ENCODE measurements around the gene ATP13A3.
"Not testable (repeated sequence)": the region's sequence is repeated elsewhere in the genome, so short reads cannot be mapped to it uniquely, and the experiment has no call there.

ATP13A3 gene

DNA sequence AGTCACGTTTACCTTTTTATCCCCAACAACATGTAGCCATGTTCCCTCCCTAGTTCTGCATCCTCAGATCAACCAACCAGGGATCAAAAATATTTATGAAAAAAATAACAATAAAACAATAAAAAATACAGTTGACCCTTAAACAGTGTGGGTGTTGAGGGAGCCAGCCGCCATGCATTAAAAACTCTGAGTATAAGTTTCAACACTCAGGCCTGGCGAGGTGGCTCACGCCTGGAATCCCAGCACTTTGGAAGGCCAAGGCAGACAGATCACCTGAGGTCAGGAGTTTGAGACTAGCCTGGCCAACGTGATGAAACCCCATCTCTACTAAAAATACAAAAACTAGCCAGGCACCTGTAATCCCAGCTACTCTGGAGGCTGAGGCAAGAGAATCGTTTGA, 12.7 kb upstream of the ATP13A3 start:
- DNase-seq (ENCODE audit: low read depth) = not testable (repeated sequence)

DNA sequence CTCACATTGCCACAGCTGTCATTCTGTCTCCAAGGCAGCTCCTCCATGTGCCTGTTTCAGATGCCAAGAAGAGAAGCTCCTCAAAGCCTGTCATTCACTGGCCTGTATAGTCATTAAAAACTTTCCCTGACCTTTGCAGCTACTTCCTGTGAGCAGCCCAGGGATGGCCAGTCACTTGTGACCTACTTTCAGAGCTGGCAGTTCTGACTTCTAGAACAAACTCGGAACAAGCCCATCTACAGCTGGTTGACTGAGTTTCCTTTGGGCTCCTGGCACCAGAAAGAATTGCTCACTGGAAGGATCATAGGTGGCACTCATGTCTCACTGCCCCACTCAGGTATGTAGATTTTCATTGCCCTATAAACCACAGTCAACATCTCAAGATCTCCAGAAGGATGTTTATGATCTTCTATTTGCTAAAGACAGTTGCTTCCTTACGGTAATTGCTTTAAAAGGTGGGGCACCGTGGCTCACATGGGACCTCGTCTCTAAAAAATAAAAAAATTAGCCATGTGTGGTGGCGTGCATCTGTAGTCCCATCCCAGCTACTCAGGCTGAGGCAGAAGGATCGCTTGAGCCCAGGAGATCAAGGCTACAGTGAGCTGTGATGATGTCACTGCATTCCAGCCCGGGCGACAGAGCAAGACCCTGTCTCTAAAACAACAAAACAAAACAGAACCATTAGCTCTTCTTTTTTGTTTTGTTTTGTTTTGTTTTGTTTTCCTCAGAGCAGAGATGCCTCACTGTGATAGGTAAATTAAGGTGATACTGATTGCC, 11.2 kb upstream of the ATP13A3 start:
- no peak for DNase-seq (ENCODE audit: low read depth)

DNA sequence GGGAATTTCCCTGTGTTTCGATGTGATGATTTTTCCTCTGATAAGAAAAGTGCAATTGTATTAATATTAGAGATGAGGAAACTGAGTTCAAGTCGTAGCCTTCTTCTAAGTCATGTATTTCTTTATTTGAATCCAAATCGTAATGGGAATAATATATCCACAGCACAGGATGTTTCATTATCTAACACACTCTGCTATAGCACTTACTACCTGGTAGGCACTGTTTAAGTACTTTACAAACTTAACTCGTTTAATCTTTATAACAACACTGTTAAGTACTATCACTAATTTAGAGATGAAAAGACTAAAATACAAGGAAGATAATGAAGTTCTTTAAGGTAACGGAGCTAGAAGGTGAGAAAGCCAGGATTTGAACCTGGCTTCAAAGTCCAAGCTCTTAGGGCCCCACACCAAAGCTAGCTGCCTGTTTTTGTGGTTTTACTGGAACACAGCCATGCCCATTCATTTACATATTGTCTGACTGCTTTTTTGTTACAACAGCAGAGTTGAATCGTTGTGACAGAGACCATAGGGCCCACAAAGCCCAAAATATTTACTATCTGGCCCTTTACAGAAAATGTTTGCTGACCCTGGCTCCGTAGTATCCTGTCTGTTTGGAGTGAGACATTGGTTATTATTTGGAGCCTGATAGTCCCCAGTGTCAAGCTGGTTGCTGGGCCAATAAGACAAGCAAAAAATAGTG, 9.6 kb upstream of the ATP13A3 start:
- no peak for DNase-seq (ENCODE audit: low read depth)

DNA sequence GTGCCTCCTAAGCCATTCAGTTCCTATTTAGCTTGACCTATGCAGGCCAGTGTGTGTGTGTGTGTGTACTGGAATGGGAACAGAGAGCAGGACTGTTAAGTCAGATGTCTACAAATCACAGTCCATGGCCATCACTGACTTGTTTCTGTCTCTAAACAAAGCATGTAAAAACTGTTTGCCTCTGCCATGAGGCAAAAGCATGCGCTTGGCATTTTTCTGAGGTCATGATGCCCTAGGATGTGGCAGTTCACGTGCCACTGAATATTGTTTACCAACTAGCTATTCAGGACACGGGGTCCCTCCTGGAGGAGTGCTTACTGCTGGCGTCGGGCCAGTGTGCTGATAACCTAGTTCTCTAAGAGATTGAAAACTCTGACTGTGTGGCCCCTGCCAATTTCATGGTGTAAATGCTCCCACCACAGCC, 8.2 kb upstream of the ATP13A3 start:
- no peak for DNase-seq (ENCODE audit: low read depth)

DNA sequence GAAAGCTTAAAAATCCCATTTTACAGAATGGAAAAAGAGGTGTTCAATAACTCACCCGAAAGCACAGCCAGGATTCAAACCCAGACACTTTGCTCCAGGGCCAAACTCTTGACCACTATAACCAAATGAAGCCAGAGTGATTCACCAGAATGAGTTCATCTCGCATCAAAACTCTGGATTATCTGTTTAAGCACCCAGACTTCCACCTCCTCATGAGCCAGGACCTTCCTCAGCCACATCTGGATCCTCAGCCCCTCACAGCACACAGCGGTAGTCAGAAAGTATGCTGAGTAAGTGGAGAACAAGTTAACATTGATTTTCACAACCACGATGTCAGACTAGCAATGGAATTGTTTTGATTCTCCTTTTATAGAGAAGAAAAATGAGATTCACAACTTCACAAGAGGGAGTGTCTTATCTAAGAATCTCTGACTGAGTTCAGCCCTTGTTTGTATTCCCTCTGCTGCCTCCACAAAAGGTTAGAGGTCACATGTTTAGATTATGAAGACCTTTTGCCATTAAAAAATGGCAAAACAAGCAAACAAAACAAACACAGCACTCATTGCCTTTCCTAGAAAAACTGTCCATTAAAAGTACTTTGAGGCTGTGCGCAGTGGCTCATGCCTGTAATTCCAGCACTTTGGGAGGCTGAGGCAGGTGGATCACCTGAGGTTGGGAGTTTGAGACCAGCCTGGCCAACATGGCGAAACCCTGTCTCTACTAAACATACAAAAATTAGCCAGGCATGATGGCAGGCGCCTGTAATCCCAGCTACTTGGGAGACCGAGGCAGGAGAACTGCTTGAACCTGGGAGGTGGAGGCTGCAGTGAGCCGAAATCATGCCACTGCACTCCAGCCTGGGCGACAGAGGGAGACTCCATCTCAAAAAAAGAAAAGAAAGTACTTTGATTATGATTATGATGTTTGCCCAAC, 7.5 kb upstream of the ATP13A3 start:
- not testable (repeated sequence) for DNase-seq (ENCODE audit: low read depth)

DNA sequence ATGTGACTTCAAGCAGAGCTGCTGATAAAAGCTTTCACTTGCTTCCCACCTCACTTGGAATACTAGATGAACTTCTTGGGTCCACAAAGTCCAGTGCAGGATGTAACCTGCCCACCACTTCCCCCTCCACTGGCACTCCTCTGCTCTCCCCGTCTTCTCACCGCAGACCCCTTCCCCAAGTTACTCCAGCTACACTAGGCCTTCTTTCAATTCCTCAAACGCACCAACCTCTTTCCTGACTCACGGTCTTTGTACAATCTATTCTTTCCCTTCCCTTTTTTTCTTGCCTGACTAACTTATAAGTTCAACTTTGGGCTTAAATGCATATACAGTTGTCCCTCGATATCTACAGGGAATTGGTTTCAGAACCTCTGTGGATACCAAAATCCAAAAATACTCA, 5.2 kb upstream of the ATP13A3 start:
- DNase-seq (ENCODE audit: low read depth) = no peak

DNA sequence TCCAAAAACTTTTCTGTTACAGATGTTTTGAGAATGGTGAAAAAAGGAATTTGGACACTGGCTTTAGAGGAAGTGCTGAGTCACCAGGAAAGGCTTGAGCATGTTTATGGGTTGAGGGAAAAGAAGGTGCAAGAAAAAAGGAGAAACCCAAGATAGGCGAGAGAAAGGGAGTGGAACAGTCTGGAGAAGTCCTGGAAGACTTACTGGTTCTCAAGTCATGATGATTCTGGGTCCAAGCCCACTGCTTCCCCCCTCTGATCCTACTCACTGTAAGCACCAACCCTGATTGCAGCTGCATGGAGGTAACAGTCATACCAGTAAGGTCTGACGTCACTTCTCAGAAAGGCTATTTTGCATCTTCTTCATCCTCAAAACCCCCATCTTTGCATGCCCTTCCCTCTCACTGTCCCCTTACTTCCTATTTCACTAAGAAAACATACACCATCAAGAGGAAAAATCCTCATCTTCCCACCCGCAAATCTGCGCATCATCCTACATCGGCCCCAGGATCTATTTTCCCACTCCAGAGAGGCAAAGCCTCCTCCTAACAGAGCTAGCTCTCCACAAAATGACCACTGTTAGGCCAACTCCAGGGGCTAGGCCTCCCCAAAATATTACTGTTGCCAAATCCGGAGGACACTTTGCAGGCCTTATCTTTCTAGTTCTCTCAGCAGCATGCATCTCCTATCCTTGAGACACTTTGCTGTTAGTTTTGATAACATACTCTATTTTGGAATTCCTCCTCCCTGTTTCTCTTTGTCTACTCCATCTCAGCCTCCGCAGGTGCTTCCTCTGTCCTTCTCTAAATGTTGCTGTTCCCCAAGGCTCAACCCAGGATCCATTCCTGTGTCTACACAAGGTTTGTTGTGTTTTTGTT, 3.2 kb upstream of the ATP13A3 start:
- no peak for DNase-seq (ENCODE audit: low read depth)

DNA sequence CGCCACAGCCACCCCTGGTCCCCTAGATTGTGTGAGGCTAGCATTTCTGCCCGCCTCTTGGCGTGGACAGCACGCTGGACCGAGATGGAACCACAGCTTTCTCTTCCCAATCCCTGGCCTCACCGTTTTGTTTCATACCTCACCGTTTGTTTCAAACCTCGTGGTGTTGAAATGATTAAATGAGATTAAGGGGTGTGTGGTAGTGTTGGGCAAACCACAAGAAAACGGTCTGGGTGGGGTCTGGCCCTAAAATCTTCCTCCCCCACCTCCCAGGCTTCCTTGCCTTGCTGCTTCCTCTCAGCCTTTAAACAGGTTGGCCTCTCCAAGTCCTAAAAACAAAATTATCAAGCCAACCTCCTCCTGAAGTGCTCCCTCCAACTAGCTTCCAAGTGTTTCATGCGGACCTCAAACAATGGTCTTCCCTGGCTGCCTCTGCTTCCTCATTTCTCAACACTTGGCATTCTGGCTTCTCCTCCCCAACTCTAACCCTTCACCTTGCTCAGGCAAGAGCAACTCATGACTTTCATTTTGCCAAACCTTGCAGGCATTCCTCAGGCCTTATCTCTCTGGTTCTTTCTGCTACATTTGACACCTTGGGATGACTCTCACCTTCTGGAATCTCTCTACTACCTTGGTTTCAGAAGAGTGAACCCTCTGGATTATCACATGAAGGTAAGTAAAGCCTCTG, 1.4 kb upstream of the ATP13A3 start:
- no peak for DNase-seq (ENCODE audit: low read depth)

DNA sequence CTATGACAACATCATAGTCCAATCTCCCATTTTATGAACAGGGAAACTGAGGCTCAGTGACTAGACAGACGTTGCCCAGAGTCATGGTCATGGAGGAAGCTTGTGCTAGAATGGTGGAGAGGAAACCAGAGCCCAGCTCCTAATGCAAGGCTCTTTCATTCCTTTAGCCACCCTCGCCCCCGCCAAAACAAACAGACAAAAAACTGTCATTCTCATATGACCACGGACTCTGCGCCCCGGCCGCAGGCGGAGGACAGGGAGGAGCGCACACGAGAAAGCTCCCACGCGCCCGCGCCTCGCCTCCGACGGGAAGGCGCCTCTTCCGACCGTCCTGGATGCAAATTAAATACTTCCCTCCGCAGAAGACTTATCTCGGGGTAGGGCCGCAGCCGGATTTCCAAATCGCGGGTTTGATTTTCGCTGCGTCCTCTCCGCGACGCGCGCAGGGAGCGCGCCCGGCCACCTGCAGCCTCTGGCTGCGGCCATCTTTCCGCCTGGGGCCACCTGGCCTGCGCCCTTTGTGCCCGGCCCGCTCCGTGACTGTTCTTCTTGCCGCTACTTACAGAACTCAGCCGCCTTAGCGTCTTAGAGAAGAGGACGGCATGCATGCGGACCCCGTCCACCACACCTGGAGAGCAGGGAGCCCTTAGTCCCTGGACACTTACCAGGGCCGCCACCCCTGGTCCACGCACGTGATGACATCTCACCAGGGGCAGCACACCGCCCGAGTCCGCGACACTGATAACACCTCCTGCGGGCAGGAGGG, 670 bp upstream of the ATP13A3 start:
- no peak for DNase-seq (ENCODE audit: low read depth)

DNA sequence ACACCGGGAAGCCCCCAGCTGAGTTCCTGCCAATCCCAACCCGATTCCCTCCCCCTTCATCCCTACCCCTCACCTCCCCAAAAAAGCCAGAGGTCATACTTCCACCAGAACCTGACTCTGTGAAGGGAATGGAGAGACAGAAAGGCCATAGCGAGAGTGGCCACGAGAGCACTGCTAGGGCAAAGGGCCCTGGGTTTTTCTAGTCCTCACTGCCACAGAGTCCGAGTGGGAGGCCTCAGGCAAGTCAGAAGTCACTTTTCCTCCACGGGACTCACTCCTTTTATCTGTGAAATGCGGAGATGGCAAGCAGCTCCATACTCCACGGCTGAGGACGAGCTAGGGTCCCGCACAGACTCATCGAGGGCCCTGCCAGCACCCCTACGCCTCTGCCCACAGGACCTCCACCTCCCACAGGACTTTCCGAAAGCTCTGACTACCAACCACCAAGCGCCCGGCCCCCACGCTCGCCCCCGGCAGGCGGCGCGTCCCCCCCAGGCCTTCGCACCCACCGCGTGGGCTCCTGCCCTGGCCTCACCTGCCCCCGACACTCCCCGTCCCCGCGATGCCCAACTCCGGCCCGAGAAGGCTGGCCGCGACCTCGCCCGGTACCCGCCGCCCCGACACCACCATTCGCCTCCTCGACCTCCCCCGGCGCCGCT, 792 bp downstream of the ATP13A3 start:
- DNase-seq (ENCODE audit: low read depth) = no peak

DNA sequence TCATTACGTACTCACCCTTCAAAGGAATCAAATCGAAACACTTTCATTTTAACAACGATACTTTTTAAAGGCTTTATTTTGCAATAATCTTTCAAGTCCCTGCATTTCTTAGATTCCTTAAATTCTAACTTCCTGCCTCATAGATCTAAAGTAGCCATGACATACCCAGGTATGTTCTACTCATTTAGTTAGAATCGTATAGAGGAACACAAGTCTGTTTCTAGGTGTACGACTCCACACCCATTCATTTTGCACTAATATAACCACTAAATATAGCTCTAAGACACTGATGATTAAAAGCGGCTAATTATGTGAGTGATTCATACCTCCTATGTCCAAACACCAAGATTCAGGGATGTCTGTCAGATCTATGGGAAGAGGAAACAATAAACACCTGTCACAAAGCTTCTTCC, 1.3 kb downstream of the ATP13A3 start:
- DNase-seq (ENCODE audit: low read depth) = no peak

DNA sequence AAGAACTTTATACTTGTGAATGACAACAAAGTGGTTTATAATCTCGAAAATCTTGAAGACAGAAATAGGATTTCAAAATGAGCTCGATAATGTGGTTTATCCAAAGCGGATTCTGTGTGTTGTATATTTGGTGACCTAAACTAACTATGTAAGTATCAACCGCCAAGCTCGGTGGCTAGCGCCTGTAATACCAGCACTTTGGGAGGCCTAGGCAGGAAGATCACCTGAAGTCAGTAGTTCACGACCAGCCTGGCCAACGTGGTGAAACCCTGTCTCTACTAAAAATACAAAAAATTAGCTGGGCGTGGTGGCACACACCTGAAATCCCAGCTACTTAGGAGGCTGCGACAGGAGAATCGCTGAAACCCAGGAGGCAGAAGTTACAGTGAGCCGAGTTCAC, 2.2 kb downstream of the ATP13A3 start:
- no peak for DNase-seq (ENCODE audit: low read depth)

DNA sequence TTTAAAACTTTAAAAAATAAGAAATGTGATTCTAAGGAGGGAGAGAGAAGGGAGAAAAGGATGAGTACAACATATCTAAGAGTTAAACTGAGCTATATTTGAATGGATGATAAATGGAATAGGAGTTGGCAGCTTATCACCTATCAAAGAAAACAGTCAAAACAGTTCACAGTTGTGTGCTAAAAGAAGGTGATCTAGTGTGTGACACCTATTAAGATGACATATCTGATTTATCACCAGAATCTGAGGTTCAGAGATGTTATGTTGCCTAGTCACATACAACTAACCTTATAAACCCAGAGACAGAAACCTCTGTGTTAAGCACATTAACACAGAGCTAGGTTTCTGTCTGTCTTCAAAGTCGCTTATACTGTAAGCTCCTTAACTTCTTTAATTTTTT, 3.0 kb downstream of the ATP13A3 start:
- no peak for DNase-seq (ENCODE audit: low read depth)

DNA sequence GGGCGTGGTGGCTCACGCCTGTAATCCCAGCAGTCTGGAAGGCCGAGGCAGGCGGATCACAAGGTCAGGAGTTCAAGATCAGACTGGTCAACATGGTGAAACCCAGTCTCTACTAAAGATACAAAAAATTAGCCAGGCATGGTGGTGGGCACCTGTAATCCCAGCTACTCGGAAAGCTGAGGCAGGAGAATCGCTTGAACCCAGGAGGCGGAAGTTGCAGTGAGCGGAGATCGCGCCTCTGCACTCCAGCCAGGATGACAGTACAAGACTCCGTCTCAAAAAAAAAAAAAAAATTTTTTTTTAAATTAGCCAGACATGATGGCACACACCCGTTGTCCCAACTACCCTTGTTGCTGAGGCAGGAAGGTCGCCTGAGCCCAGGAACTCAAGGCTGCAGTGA, 4.0 kb downstream of the ATP13A3 start:
- DNase-seq (ENCODE audit: low read depth) = not testable (repeated sequence)

DNA sequence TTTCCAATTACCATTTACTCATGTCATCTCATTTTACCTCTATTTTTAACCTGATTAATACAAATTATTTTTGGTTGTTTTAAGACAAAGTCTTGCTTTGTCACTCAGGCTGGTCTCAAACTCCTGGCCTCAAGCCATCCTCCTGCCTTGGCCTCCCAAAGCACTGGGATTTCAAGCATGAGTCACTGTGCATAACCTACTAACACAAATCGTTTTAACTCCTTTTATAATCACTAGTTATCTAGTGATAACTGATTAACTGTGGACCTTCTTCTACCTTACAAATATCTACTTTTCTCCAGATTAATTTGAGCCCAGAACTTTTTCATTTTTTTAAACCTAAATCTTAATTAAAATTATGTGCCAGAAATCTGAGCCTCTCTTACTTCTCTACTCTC, 4.6 kb downstream of the ATP13A3 start:
- no peak for DNase-seq (ENCODE audit: low read depth)

DNA sequence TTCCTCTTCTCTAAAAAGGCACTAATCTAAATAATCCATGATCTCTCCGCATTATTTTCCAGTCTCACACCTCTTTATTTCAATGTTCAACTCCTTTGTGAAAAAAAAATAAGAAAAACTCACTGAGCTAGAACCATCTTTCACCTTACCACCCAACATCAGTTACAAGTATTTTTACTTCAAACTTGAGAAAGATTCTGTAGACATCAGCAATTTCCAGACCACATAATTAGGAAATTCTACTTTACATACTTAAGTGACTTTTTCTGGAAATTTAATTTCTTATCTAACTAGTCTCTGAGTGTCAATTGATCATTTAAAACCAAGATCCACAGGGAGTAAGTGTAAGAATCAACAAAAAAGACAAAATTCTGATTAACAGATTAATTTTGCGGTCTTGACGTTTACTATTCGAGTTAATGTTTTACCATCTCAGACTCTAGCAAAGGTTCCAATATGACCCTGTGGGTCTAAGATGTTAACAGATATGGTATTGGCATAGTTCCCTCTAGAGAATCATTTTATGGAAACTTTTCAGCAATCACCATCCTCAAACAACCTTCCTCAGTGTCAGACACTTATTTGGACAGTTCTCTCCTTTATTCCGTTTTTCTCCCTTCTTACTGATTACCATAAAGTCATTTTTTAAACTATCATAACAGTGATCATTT, 5.1 kb downstream of the ATP13A3 start:
- no peak for DNase-seq (ENCODE audit: low read depth)

DNA sequence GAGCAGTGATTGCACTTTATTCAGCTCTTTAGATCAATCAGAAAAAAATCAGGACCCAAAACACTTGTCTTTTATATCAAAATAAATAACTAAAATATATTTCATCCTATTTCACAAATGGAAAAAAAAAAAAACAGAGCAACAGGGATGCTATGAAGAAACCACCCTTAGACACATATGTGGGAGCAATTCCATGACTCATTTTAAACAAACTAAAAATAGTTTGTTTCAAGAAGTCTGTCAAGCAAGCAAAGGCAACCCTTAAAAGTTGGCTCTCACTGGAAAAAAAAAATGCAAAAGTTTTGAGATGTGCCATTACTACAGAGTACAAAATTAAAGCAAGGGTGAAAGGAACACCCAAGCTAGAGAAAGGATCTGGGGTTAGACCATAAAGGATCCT, 5.7 kb downstream of the ATP13A3 start:
- no peak for DNase-seq (ENCODE audit: low read depth)

DNA sequence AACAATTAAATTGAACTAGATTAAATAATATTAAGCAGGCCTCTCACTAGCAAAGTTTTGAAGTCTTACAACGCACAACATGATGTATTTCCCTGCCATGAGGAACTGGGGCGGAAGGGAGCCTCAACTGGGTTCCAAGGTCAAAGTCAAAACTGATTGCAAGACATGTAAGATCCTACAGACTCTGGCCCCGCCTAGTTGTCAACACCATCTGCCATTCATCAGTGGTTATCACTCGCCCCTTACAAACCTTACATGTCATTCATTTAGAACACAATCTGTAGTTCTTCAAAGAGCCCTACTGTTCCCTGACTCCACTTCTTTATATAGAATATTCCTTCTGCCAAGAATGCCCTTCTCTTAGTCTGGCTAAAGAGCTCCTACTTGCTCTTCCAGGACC, 10.0 kb downstream of the ATP13A3 start:
- no peak for DNase-seq (ENCODE audit: low read depth)

DNA sequence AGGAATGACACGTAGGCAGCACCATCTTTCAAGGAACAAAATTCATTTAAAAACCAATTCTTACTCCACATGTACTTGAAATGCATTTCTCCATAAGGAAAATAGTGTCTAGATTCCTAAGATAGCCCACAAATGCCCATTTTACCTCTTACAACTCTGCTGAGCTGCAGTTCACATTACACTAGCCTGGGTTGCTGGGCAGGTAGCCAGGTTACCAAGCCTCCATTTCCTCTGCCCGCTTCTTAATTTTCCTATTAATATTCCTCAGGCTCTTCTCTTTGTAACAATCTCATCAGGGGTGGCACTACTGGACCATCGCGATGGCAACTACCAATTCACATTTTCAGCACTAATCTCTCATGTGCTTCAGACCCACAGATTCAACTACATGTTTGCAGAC, 10.8 kb downstream of the ATP13A3 start:
- no peak for DNase-seq (ENCODE audit: low read depth)

All from HS-27A (cell line).